ENCODE results near the gene SEPHS2.

- no peak for TF ChIP-seq CTCF (IDR thresholded peaks at IDR 0.05; ENCODE audit: insufficient read depth, low read depth, low read length)
- no peak for TF ChIP-seq EZH2 (IDR thresholded peaks at IDR 0.05; ENCODE audit: insufficient read depth, low read length)
These were observed 48.6 kb downstream of the SEPHS2 start for GRCh38 chr16:30397056-30397455.

Measured in astrocyte (in vitro differentiated cells and primary cell).